HepG2 (cell line): Measurements from ENCODE around the gene RELL1. TPM values are rescaled to one million over a fixed set of nuclear protein-coding genes. Genes with fewer than 3 reads are reported as not detected.

Experiments used
- ATAC-seq: fragments of 200-7000 bp; cut with Tn5 transposase; 3 replicates; pipeline ENCODE4 v1.9.1; 2020; ENCODE audit warnings: mild to moderate bottlenecking, moderate library complexity
- BruUV-seq: library from RNA; stranded (reverse); fragments of 400-500 nt; replicated peaks from 2 replicates; lab custom pipeline; 2021; lab: Mats Ljungman, UMichigan
- CTCF ChIA-PET: fragments of 300-600 bp; formaldehyde crosslinking; extraction: SDS; loops from one replicate; lab custom pipeline; 2021; ENCODE audit warnings: low total read pairs, inconsistent platforms, low intra/inter-chr PET ratio; lab: Yijun Ruan, JAX
- POLR2A ChIA-PET: fragments of 350-600 bp; sonication (Branson Sonifier 250); formaldehyde crosslinking; loops from one replicate; lab custom pipeline; 2020; ENCODE audit warnings: antibody characterized with exemption, inconsistent platforms; lab: Yijun Ruan, JAX
- DNase-seq: peaks from one replicate; pipeline ENCODE4 v3.0.0-alpha.2; 2015; ENCODE audit warnings: low spot score
- FAIRE-seq: peaks from 3 replicates; lab custom pipeline; 2011; peaks lifted over from hg19 to GRCh38; lab: Jason Lieb, UNC
- H2AFZ ChIP-seq: one replicate; pipeline ENCODE4 v1.6.1; 2011; ENCODE audit warnings: low read length, inconsistent platforms
- H3K27ac ChIP-seq: fragments of 300-600 bp; 3 replicates; pipeline ENCODE4 v1.8.0; 2011; ENCODE audit warnings: mixed run types, mild to moderate bottlenecking, mixed read lengths, low read length, inconsistent platforms; ENCODE audit not compliant: insufficient read depth; ENCODE audit errors: extremely low read length
- H3K27me3 ChIP-seq, 2 experiments: fragments of 200-600 bp in 1 of 2; 2 replicates in 1 of 2; 3 replicates in 1 of 2; pipeline versions ENCODE4 v1.6.0 to v1.8.0; 2011; ENCODE audit warnings: low read length in 2 of 2, mild to moderate bottlenecking in 2 of 2, moderate library complexity in 2 of 2, inconsistent platforms in 1 of 2; ENCODE audit not compliant: insufficient read depth in 2 of 2, control insufficient read depth in 1 of 2
- H3K36me3 ChIP-seq, 2 experiments: fragments of 200-600 bp in 1 of 2; replicated peaks in 1 of 2; 2 replicates in 1 of 2; 3 replicates in 1 of 2; pipeline versions ENCODE4 v1.5.1 to v1.8.0; 2011; ENCODE audit warnings: low read length in 2 of 2, inconsistent platforms in 1 of 2; ENCODE audit not compliant: insufficient read depth in 2 of 2, control insufficient read depth in 1 of 2
- H3K4me1 ChIP-seq: 2 replicates; pipeline ENCODE4 v1.5.1; 2012; ENCODE audit warnings: low read length, inconsistent platforms; ENCODE audit not compliant: insufficient read depth
- H3K4me2 ChIP-seq: 2 replicates; pipeline ENCODE4 v1.6.0; 2011; ENCODE audit warnings: low read depth, low read length, inconsistent platforms
- H3K4me3 ChIP-seq, 3 experiments: fragments of 200-600 bp in 1 of 3; sonication (generic), shearing (Covaris generic) in 1 of 3; replicated peaks in 1 of 3; 2 replicates each; pipeline ENCODE4 v1.5.1; 2011 to 2016; ENCODE audit warnings: low read length in 3 of 3, inconsistent platforms in 2 of 3, low read depth in 2 of 3, mild to moderate bottlenecking in 2 of 3, control low read depth in 1 of 3, mixed read lengths in 1 of 3; ENCODE audit not compliant: insufficient read depth in 1 of 3
- H3K79me2 ChIP-seq: one replicate; pipeline ENCODE4 v1.6.1; 2011; ENCODE audit warnings: low read length, inconsistent platforms; ENCODE audit not compliant: insufficient read depth
- H3K9ac ChIP-seq: 2 replicates; pipeline ENCODE4 v1.6.0; 2011; ENCODE audit warnings: mild to moderate bottlenecking, low read depth, low read length, inconsistent platforms; ENCODE audit not compliant: insufficient read depth
- H3K9me3 ChIP-seq: 2 replicates; pipeline ENCODE4 v1.5.1; 2012; ENCODE audit warnings: mild to moderate bottlenecking, low read length
- H4K20me1 ChIP-seq: 2 replicates; pipeline ENCODE4 v1.6.0; 2011; ENCODE audit warnings: inconsistent platforms, mild to moderate bottlenecking, low read length, moderate library complexity; ENCODE audit not compliant: insufficient read depth
- JUND ChIP-seq: sonication (generic); formaldehyde crosslinking; IDR thresholded peaks from 2 replicates; pipeline ENCODE4 v1.8.0; 2022; ENCODE audit warnings: mild to moderate bottlenecking, missing genetic modification reagents
- KMT2A ChIP-seq: sonication (generic); formaldehyde crosslinking; IDR thresholded peaks from 2 replicates; pipeline ENCODE4 v1.4.0; 2020; ENCODE audit warnings: missing genetic modification reagents
- MAFK ChIP-seq, 2 experiments: IDR thresholded peaks in 1 of 2; conservative IDR thresholded peaks in 1 of 2; 2 replicates each; pipeline ENCODE4 v1.6.1; 2011; ENCODE audit warnings: improper control_type of control experiment in 2 of 2, low read length in 2 of 2
- NR1H2 ChIP-seq: sonication (generic); formaldehyde crosslinking; IDR thresholded peaks from 2 replicates; pipeline ENCODE4 v1.8.1; 2022; ENCODE audit warnings: low read depth, missing genetic modification reagents, borderline replicate concordance
- ZMYM2 ChIP-seq: sonication (generic); formaldehyde crosslinking; IDR thresholded peaks from 2 replicates; pipeline ENCODE4 v1.8.0; 2022; ENCODE audit warnings: mild to moderate bottlenecking, missing genetic modification reagents
- ZNF160 ChIP-seq: sonication (generic); formaldehyde crosslinking; IDR thresholded peaks from 2 replicates; pipeline ENCODE4 v1.8.0; 2022; ENCODE audit warnings: mild to moderate bottlenecking, inconsistent platforms, missing genetic modification reagents
- ZNF550 ChIP-seq: sonication (generic); formaldehyde crosslinking; IDR thresholded peaks from 2 replicates; pipeline ENCODE4 v1.4.0; 2020; ENCODE audit warnings: mild to moderate bottlenecking, missing genetic modification reagents, borderline replicate concordance
- ZNF564 ChIP-seq: sonication (generic); formaldehyde crosslinking; IDR thresholded peaks from 2 replicates; pipeline ENCODE4 v1.8.1; 2023; ENCODE audit warnings: mild to moderate bottlenecking, missing genetic modification reagents
- ZNF766 ChIP-seq: sonication (generic); formaldehyde crosslinking; IDR thresholded peaks from 2 replicates; pipeline ENCODE4 v1.5.0; 2020; ENCODE audit warnings: missing genetic modification reagents, borderline replicate concordance
- WGBS: methylation state at CpG from one replicate; pipeline ENCODE4 v1.1.6; 2017; ENCODE audit warnings: low lambda C conversion rate; 5-methylcytosine and 5-hydroxymethylcytosine counted together
- in situ Hi-C: cut with HindIII; loops from 2 replicates; pipeline ENCODE4 v1.10.0; 2017; ENCODE audit warnings: low pct_unique_long_range_greater_than_20kb; ENCODE audit not compliant: extremely low pct_ligation_motif_present
- intact Hi-C: fragments of 100-400 bp; cut with micrococcal nuclease; formaldehyde crosslinking; loops from one replicate; pipeline ENCODE4 v1.10.0; 2022; ENCODE audit not compliant: unreplicated experiment
- polyA plus RNA-seq, 8 experiments: library from polyadenylated mRNA; depleted of rRNA in 3 of 8; stranded (reverse) in 7 of 8; unstranded in 1 of 8; fragments of >200 nt; fragmentation: Illumina TruSeq in 4 of 8; extraction: Trizol in 4 of 8; gene quantifications; 2 replicates each; pipeline versions ENCODE4 v1.2.1 to v1.2.3, GENCODE V29; 2011 to 2016; ENCODE audit warnings: low read depth in 4 of 8, missing spikeins in 1 of 8, mixed read lengths in 1 of 8; ENCODE audit not compliant: insufficient read depth in 1 of 8
- total RNA-seq, 5 experiments: library from RNA; depleted of rRNA; stranded (reverse); fragments of >200 nt; fragmentation: Illumina TruSeq; extraction: Trizol; gene quantifications; 2 replicates each; pipeline ENCODE4 v1.2.3, GENCODE V29; 2016; ENCODE audit warnings: low read depth in 1 of 5
- TF ChIP-seq, protein P1 (sequence below): sonication (generic); formaldehyde crosslinking; IDR thresholded peaks from 2 replicates; pipeline ENCODE4 v1.4.0; 2020; ENCODE audit warnings: low read depth, missing genetic modification reagents
- TF ChIP-seq, protein P2 (sequence below): sonication (generic); formaldehyde crosslinking; IDR thresholded peaks from 2 replicates; pipeline ENCODE4 v1.5.0; 2020; ENCODE audit warnings: missing genetic modification reagents
- TF ChIP-seq, protein P3 (sequence below): sonication (generic); formaldehyde crosslinking; IDR thresholded peaks from 2 replicates; pipeline ENCODE4 v1.8.1; 2023; ENCODE audit warnings: mild to moderate bottlenecking, moderate library complexity, missing genetic modification reagents

Gene RELL1
- total and polyA plus RNA-seq, 2 of the 13 experiments (the other 11 are each of a cell fraction or from before 2014, with no cell fraction given): 8.4 to 58.4 TPM

DNA sequence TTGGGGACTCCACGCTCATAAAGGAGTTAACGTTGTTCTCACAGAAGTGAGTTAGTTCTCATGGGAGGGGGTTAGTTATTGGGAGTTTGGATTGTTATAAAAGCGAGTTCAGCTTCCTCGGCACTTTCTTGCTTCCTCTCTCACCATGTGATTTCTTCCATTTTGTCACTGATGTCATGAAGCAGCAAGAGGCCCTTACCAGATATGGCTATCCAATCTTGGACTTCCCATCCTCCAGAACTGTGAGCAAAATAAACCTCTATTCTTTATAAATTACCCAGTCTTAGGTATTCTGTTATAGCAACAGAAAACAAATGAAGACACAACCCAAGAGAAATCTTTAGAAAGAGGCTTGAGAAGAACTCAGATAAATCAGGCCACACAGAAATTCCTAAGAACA lies 29.5 kb downstream of the RELL1 start:
- CTCF ChIA-PET: no interaction called here
- peaks cover 0 to 5% of the 10 kb centered on the region in 2 experiments; a peak in 3 of 5 replicates for H3K36me3 ChIP-seq
- in situ Hi-C loops: no loop called here
- intact Hi-C loops: no loop called here
- no peaks in the 10 kb centered on the region for H3K27me3 ChIP-seq
- no peak overlapping the region for H3K9ac ChIP-seq
- no peak overlapping the region for H3K4me2 ChIP-seq
- ATAC-seq: no peak
- H4K20me1 ChIP-seq: no peaks in the 10 kb centered on the region
- TF ChIP-seq ZNF564 (CRISPR knock-in tag) (peak; percentile 92; the same call in 1 of the 2 replicates), ZNF766 (peak; percentile 96)
- TF ChIP-seq, protein P1, sequence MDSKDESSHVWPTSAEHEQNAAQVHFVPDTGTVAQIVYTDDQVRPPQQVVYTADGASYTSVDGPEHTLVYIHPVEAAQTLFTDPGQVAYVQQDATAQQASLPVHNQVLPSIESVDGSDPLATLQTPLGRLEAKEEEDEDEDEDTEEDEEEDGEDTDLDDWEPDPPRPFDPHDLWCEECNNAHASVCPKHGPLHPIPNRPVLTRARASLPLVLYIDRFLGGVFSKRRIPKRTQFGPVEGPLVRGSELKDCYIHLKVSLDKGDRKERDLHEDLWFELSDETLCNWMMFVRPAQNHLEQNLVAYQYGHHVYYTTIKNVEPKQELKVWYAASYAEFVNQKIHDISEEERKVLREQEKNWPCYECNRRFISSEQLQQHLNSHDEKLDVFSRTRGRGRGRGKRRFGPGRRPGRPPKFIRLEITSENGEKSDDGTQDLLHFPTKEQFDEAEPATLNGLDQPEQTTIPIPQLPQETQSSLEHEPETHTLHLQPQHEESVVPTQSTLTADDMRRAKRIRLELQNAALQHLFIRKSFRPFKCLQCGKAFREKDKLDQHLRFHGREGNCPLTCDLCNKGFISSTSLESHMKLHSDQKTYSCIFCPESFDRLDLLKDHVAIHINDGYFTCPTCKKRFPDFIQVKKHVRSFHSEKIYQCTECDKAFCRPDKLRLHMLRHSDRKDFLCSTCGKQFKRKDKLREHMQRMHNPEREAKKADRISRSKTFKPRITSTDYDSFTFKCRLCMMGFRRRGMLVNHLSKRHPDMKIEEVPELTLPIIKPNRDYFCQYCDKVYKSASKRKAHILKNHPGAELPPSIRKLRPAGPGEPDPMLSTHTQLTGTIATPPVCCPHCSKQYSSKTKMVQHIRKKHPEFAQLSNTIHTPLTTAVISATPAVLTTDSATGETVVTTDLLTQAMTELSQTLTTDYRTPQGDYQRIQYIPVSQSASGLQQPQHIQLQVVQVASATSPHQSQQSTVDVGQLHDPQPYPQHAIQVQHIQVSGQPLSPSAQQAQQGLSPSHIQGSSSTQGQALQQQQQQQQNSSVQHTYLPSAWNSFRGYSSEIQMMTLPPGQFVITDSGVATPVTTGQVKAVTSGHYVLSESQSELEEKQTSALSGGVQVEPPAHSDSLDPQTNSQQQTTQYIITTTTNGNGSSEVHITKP (CRISPR knock-in tag): no peak
- peaks cover 52% of the 10 kb centered on the region for H3K4me1 ChIP-seq
- 97% methylated on average over 4 of the region's 4 CpGs for WGBS
- BruUV-seq: no TSS peak
- FAIRE-seq: no peak
- H3K27ac ChIP-seq: no peak overlapping the region
- no peak overlapping the region for H3K4me3 ChIP-seq
- peaks cover 6% of the 10 kb centered on the region; the same call in 1 of the 2 replicates for H3K9me3 ChIP-seq
- no peak overlapping the region for H2AFZ ChIP-seq
- DNase-seq: no peak
- H3K79me2 ChIP-seq: peaks cover 48% of the 10 kb centered on the region
- POLR2A ChIA-PET: no interaction called here

DNA sequence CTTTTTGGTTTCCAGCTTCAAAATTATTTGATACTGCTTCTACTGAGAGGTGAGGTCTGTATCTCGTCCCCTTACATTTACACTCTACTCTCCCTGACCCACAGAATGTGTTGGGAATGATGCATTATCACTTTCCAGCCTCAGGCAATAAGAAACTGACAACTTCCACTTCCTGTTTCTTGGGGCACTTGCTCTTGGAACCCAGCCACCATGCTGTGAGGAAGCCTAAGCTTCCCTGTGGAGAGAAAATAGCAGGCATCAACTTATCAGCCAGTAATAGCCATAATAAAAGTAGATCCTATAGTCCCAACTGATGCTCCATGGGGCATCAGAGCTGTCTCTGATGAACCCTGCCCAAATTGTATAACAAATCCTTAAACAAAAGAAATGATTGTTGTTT lies 32.6 kb downstream of the RELL1 start:
- Histone ChIP-seq H3K4me1 (peaks cover 45% of the 10 kb centered on the region), H3K4me3 (no peak overlapping the region), H3K36me3 (peaks cover 0 to 5% of the 10 kb centered on the region in 2 experiments; a peak in 3 of 5 replicates), H3K4me2 (no peak overlapping the region), H3K27me3 (no peaks in the 10 kb centered on the region), H3K27ac (no peak overlapping the region), H3K9me3 (peaks cover 6% of the 10 kb centered on the region; the same call in 1 of the 2 replicates), H3K9ac (no peak overlapping the region), H3K79me2 (peaks cover 31% of the 10 kb centered on the region), H2AFZ (no peak overlapping the region), H4K20me1 (no peaks in the 10 kb centered on the region)
- 90% methylated on average over 1 of the region's 1 CpG for WGBS
- intact Hi-C loops (no loop called here), in situ Hi-C loops (no loop called here)
- CTCF ChIA-PET: no interaction called here
- no TSS peak for BruUV-seq
- ATAC-seq (no peak), FAIRE-seq (no peak), DNase-seq (no peak)
- POLR2A ChIA-PET: interaction anchor here (1.9 kb wide), 1 partner anchor 8 kb away, joined by 7 read pairs; no protein-coding TSS in a partner anchor
- TF ChIP-seq ZNF160 (CRISPR knock-in tag) (no peak), ZMYM2 (CRISPR knock-in tag) (no peak), NR1H2 (no peak), JUND (CRISPR knock-in tag) (no peak), MAFK (conservative IDR thresholded peaks at IDR 0.05 in 1 of 2, IDR thresholded peaks at IDR 0.05 in 1 of 2; ENCODE audit: low read length in 2 of 2) (no peak), KMT2A (no peak), ZNF550 (CRISPR knock-in tag) (no peak)
- TF ChIP-seq, protein P2, sequence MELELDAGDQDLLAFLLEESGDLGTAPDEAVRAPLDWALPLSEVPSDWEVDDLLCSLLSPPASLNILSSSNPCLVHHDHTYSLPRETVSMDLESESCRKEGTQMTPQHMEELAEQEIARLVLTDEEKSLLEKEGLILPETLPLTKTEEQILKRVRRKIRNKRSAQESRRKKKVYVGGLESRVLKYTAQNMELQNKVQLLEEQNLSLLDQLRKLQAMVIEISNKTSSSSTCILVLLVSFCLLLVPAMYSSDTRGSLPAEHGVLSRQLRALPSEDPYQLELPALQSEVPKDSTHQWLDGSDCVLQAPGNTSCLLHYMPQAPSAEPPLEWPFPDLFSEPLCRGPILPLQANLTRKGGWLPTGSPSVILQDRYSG (CRISPR knock-in tag): no peak
- TF ChIP-seq, protein P3, sequence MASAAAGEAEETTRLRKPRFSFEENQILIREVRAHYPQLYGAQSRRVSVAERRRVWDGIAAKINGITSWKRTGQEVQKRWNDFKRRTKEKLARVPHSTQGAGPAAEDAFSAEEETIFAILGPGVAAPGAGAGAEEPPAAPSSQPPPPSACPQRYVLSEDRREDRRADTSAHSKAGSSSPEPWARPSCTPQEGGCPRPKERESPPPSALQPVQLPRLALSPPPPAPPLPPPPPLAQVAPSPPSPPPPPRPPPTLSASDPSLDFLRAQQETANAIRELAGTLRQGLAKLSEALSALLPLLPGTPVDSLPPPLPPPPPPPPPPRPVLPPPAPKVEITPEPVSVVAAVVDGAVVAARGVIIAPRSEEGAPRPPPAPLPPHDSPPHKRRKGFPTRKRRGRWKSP (CRISPR knock-in tag): no peak
